Skin of body (tissue), 2 donors: ENCODE data around the gene OSTC. TPM values are rescaled to one million over a fixed set of nuclear protein-coding genes. Genes with fewer than 3 reads are reported as not detected.

ENCODE experiments used
- DNase-seq: peaks from one replicate; lab custom pipeline; 2025; lab: John Stamatoyannopoulos, UW
- total RNA-seq: library from RNA; depleted of rRNA; stranded (reverse); fragments of >200 nt; gene quantifications from one replicate; pipeline ENCODE4 v1.2.3, GENCODE V29; 2014

OSTC gene
- 108 TPM for total RNA-seq

GRCh38 chr4:108650212-108651013 lies at the start of gene OSTC:
Gene OSTC, plus strand, starts transcription at chr4:108650599. Its CDS starts 57 bp downstream, at chr4:108650656.
- DNase-seq = peak; percentile 95

- no peak for DNase-seq
Observed at GRCh38 chr4:108601106-108601505, 49.3 kb upstream of the OSTC start.

DNA sequence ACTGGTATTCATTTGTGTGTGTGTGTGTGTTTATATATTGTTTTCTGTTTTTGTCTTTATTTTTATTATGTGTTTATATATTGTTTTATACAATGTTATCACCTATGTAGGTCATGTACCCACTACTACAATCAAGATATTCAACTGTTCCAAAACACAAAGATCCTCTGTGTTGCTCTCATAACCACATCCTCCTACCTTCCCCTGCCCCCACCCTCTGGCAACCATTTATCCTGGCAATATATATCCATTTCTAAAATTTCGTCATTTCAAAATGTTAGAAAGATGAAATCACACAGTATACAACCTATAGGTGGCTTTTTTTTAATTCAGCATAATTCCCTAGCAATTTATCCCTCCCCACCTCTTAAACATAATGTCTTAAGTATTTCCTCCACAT lies 48.9 kb upstream of the OSTC start:
- no peak for DNase-seq

- no peak for DNase-seq
Observed at GRCh38 chr4:108602163-108602562, 48.2 kb upstream of the OSTC start.

DNA sequence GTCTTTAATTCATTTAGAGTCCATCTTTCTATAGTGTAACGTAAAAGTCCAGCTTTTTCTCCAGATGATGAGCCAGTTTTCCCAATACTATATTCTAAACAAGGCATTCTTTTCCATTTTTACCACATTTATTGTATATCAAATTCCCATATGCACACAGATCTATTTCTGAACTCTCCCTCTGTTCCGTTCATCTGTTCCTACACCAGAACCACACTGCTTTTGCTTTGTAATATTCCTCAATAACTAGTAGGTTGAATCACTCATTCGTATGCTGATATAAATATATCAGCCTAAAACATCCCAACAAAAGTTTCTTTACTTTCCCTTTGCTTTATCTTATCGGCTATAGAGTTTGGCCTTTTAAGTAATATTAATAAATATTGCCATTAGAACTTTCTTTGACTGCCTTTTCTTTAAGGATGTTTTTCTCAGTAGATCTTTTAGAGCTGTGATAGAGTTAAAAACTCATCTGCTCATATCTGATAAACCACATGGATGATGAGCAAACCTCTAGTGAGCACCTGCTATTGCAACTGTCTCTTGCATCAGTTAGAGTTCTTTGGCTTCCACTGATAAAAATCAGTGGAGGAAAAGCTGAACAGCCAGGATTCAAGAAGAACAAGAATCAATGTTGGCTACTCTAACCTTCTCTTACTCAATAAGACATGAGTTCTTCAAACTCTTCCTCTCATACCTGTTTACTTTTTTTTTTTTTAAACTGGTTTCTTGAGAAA lies 43.2 kb upstream of the OSTC start:
- no peak for DNase-seq

- peak; percentile 5 for DNase-seq
Observed at GRCh38 chr4:108611365-108611764, 39.0 kb upstream of the OSTC start.

- DNase-seq = no peak
Observed at GRCh38 chr4:108612365-108612764, 38.0 kb upstream of the OSTC start.

DNA sequence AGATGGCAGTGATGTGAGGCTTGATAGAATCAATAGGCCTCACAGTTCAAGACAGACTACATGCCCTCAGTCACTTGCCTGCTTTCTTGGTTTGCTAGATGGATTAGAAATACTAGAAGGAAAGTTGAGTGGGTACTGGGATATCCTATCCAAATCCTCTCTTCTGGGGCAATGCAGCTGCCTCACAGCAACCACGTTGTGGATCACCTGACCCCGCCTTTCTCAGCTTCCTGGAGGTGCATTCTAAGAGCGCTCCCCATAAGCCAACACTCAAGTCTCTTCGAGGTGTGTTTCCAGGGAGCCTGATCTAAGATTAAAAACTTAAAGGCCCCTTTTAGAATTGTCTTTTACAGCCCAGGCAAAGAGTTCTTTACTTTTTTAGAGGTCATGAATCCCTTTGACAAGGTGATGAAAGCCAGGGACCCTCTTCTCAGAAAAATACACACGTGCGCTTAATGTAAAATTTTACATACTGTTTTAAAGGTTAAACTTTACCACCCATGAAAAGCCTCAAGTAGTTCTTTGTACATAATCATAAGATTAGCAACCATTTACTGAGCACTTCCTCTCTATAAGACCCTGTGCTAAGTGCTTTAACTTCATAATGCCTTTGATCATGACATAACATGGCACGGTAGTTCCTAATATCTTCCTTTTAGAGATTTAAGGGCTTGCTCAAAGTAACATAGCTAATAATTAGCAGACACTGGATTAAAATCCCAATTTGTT lies 30.9 kb upstream of the OSTC start:
- DNase-seq = no peak

- peak; percentile 100 for DNase-seq
Observed at GRCh38 chr4:108620101-108620932, 30.1 kb upstream of the OSTC start, which contains the start of gene RPL34. Gene RPL34, plus strand, starts transcription at chr4:108620576. Its CDS starts 1,384 bp downstream, at chr4:108621960.

GRCh38 chr4:108620933-108621905 lies 29.2 kb upstream of the OSTC start:
- peak; percentile 54 for DNase-seq

DNA sequence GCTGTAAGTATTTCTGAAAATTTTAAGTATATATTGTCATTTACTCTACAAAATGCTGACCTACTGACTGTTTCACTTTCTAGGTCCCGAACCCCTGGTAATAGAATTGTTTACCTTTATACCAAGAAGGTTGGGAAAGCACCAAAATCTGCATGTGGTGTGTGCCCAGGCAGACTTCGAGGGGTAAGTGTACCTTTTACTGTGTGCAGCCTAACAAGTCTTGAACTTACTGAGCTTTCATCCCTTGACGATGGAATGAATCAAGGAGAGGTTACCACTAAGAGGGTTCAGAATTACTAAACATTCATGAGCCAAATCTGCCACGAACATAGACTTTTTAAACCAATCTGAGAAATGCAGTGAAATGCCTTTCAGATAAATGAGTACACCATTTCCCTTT lies 28.4 kb upstream of the OSTC start:
- no peak for DNase-seq

DNA sequence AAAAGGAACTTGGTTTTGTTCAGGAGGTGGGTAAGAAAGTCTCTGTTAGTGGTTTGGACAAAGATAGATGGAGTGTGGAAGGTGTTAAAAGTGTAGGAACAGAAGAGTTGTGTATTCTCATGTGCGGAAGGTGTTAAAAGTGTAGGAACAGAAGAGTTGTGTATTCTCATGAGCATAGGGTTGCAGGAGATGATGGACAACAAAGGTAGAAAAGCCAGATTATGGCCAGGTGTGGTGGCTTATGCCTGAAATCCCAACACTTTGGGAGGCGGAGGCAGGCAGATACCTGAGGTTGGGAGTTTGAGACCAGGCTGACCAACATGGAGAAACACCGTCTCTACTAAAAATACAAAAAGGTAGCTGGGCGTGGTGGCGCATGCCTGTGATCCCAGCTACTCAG lies 27.6 kb upstream of the OSTC start:
- DNase-seq = no peak

GRCh38 chr4:108624263-108625056 lies 25.9 kb upstream of the OSTC start:
- DNase-seq = no peak

- DNase-seq = no peak
Observed at GRCh38 chr4:108626056-108626455, 24.3 kb upstream of the OSTC start.

DNA sequence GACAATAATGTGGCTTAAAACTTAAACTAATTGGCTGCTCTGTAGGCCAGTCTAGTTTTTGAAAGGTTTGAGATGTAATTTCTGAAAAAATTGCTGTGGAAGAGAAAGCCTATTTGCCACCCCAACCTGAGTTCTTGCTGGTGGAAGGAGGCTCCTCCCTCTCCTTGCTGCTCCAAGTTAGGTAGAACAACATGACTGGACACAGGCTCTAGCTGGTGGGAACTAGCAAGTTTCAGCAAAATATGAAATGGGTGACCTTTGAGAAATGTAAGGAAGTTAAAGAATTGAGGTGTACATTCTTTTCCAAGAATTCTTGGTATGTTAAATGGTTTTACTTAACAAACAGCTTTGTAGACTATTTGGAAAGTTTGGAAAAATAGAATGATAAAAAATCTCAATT lies 22.0 kb upstream of the OSTC start:
- DNase-seq = no peak

DNA sequence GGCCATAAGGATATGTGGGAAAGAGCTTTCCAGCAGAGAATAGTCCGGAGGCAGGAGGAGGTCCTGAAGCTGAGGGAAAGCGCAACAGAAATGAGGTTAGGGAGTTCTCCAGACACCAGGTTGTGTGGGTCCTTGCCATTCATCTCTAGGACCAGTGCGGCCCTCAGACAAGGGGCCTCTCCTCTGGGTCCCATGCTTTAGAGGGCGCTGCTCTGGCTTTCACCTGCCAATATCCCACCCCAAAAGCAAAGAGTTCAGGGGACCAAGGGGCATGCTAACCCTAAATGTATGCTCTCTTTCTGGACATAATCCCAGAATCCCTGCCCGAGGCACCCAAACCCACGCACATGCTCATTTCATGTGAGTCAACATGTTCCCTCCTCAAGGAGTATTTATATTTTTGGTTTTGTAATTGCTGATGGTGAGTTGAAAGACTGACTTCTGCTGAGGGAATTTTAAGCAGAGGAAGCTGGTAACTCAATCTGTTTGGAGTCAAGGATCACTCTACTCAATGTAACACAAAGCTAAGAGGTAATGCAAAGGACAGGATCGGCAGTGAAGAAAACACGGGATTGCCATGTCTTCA lies 15.2 kb upstream of the OSTC start:
- no peak for DNase-seq

- no peak for DNase-seq
Observed at GRCh38 chr4:108636246-108636645, 14.2 kb upstream of the OSTC start.

GRCh38 chr4:108637856-108638255 lies 12.5 kb upstream of the OSTC start:
- no peak for DNase-seq

GRCh38 chr4:108644237-108644636 lies 6.2 kb upstream of the OSTC start:
- DNase-seq = no peak
